Esophagus (tissue), 2 donors: ENCODE measurements around the gene HLX. TPM values are rescaled to one million over a fixed set of nuclear protein-coding genes. Genes with fewer than 3 reads are reported as not detected.

Experiments
- H3K27ac ChIP-seq, 2 donors: one replicate each; pipeline ENCODE4 v1.5.1; 2013; ENCODE audit warnings: low read depth in 2 of 2, mild to moderate bottlenecking in 2 of 2, inconsistent platforms in 1 of 2, low read length in 1 of 2, moderate library complexity in 1 of 2
- H3K27me3 ChIP-seq, 2 donors: one replicate each; pipeline ENCODE4 v1.6.1; 2013; ENCODE audit warnings: low read length in 2 of 2, control low read depth in 1 of 2, mild to moderate bottlenecking in 1 of 2; ENCODE audit not compliant: insufficient read depth in 2 of 2, control insufficient read depth in 1 of 2
- H3K36me3 ChIP-seq, 2 donors: one replicate each; pipeline ENCODE4 v1.6.1; 2013; ENCODE audit warnings: low read length in 1 of 2; ENCODE audit not compliant: control insufficient read depth in 2 of 2, insufficient read depth in 2 of 2
- H3K4me1 ChIP-seq, 2 donors: one replicate each; pipeline ENCODE4 v1.6.1; 2013; ENCODE audit warnings: low read length in 1 of 2; ENCODE audit not compliant: control insufficient read depth in 2 of 2, insufficient read depth in 2 of 2
- H3K4me3 ChIP-seq, 2 donors: one replicate each; pipeline ENCODE4 v1.5.1; 2013; ENCODE audit warnings: low read length in 2 of 2, mild to moderate bottlenecking in 2 of 2, low read depth in 1 of 2, moderate library complexity in 1 of 2
- H3K9me3 ChIP-seq, 2 donors: one replicate each; pipeline ENCODE4 v1.6.1; 2013; ENCODE audit warnings: mild to moderate bottlenecking in 2 of 2, low read depth in 1 of 2, low read length in 1 of 2, moderate library complexity in 1 of 2; ENCODE audit not compliant: control insufficient read depth in 2 of 2, insufficient read depth in 1 of 2
- WGBS, 2 donors: extraction: QIAGEN DNeasy Blood & Tissue Kit; methylation state at CpG; one replicate each; pipeline ENCODE4 v1.1.7; 2013; 5-methylcytosine and 5-hydroxymethylcytosine counted together
- polyA plus RNA-seq, 2 donors: library from polyadenylated mRNA; stranded (reverse); fragments of 200-250 nt; gene quantifications; one replicate each; pipeline ENCODE4 v1.2.3, GENCODE V29; 2013
- donor health status: healthy with polysubstance abuse.
- donor health status: Bipolar disorder and iron deficiency.

Gene HLX
- polyA plus RNA-seq, 2 donors = 1.4 to 1.8 TPM

- no peak overlapping the region for H3K4me3 ChIP-seq
- H3K4me1 ChIP-seq = no peaks in the 10 kb centered on the region
- H3K9me3 ChIP-seq = no peaks in the 10 kb centered on the region
- 71 to 81% methylated on average over 2 of the region's 2 CpGs for WGBS, 2 donors
- H3K27ac ChIP-seq = no peak overlapping the region
- H3K27me3 ChIP-seq = no peaks in the 10 kb centered on the region
- H3K36me3 ChIP-seq = peaks cover 0 to 3% of the 10 kb centered on the region in 2 donors
These were observed 6.2 kb upstream of the HLX start for GRCh38 chr1:220873087-220873486.

GRCh38 chr1:220873868-220874655, 5.2 kb upstream of the HLX start:
- H3K4me3 ChIP-seq = no peak overlapping the region
- H3K27me3 ChIP-seq = no peaks in the 10 kb centered on the region
- 28 to 33% methylated on average over 8 of the region's 8 CpGs for WGBS, 2 donors
- no peaks in the 10 kb centered on the region for H3K9me3 ChIP-seq
- no peak overlapping the region for H3K27ac ChIP-seq
- peaks cover 2 to 6% of the 10 kb centered on the region in 2 donors for H3K4me1 ChIP-seq
- peaks cover 0 to 1% of the 10 kb centered on the region in 2 donors for H3K36me3 ChIP-seq

GRCh38 chr1:220875260-220875659, 4.0 kb upstream of the HLX start:
- WGBS, 2 donors = 76 to 91% methylated on average over 1 of the region's 1 CpG
- Histone ChIP-seq H3K27ac (no peak overlapping the region), H3K4me1 (peaks cover 2 to 7% of the 10 kb centered on the region in 2 donors), H3K4me3 (no peak overlapping the region), H3K27me3 (peaks cover 0 to 7% of the 10 kb centered on the region in 2 donors), H3K36me3 (no peaks in the 10 kb centered on the region), H3K9me3 (no peaks in the 10 kb centered on the region)

GRCh38 chr1:220876511-220877376, 2.5 kb upstream of the HLX start:
- H3K27me3 ChIP-seq = peaks cover 0 to 11% of the 10 kb centered on the region in 2 donors
- 36 to 47% methylated on average over 54 of the region's 54 CpGs for WGBS, 2 donors
- H3K27ac ChIP-seq = peak overlapping the region; percentile 21 to 27
- no peaks in the 10 kb centered on the region for H3K9me3 ChIP-seq
- H3K4me3 ChIP-seq = no peak overlapping the region
- H3K36me3 ChIP-seq = no peaks in the 10 kb centered on the region
- peaks cover 2 to 7% of the 10 kb centered on the region in 2 donors for H3K4me1 ChIP-seq

- peaks cover 0 to 11% of the 10 kb centered on the region in 2 donors for H3K27me3 ChIP-seq
- peaks cover 2 to 9% of the 10 kb centered on the region in 2 donors for H3K4me1 ChIP-seq
- 47 to 52% methylated on average over 26 of the region's 26 CpGs for WGBS, 2 donors
- peaks cover 0 to 2% of the 10 kb centered on the region in 2 donors for H3K36me3 ChIP-seq
- H3K9me3 ChIP-seq = no peaks in the 10 kb centered on the region
- no peak overlapping the region for H3K4me3 ChIP-seq
- H3K27ac ChIP-seq = peak overlapping the region; percentile 21 to 27
These were observed 1.7 kb upstream of the HLX start for GRCh38 chr1:220877377-220878095.

- H3K4me1 ChIP-seq = peaks cover 2 to 9% of the 10 kb centered on the region in 2 donors
- WGBS, 2 donors = 14 to 20% methylated on average over 42 of the region's 42 CpGs
- H3K36me3 ChIP-seq = peaks cover 0 to 2% of the 10 kb centered on the region in 2 donors
- peaks cover 0 to 11% of the 10 kb centered on the region in 2 donors for H3K27me3 ChIP-seq
- H3K27ac ChIP-seq = peak overlapping the region; percentile 72 to 78
- H3K4me3 ChIP-seq = peak overlapping the region; percentile 59 to 60
- no peaks in the 10 kb centered on the region for H3K9me3 ChIP-seq
These were observed 810 bp upstream of the HLX start for GRCh38 chr1:220878191-220879075.

- 1% methylated on average over 79 to 94 of the region's 94 CpGs for WGBS, 2 donors
- Histone ChIP-seq H3K27me3 (peaks cover 0 to 11% of the 10 kb centered on the region in 2 donors), H3K36me3 (peaks cover 0 to 5% of the 10 kb centered on the region in 2 donors), H3K4me3 (peak overlapping the region; percentile 59 to 60), H3K27ac (peak overlapping the region; percentile 80 to 82), H3K9me3 (no peaks in the 10 kb centered on the region), H3K4me1 (peaks cover 5 to 9% of the 10 kb centered on the region in 2 donors)
These were observed 492 bp downstream of the HLX start for GRCh38 chr1:220879509-220880361.

GRCh38 chr1:220880362-220880670, 1.1 kb downstream of the HLX start:
- WGBS, 2 donors = 18 to 21% methylated on average over 8 of the region's 8 CpGs
- H3K36me3 ChIP-seq = peaks cover 0 to 5% of the 10 kb centered on the region in 2 donors
- H3K9me3 ChIP-seq = no peaks in the 10 kb centered on the region
- peak overlapping the region; percentile 59 to 60 for H3K4me3 ChIP-seq
- H3K27ac ChIP-seq = peak overlapping the region in 1 of 2 donors; percentile 82
- H3K27me3 ChIP-seq = peaks cover 2 to 11% of the 10 kb centered on the region in 2 donors
- peaks cover 5 to 9% of the 10 kb centered on the region in 2 donors for H3K4me1 ChIP-seq
